Activated CD8-positive, alpha-beta memory T cell treated with anti-CD3 and anti-CD28 coated beads for 36 hours (primary cell): ENCODE results near the gene ZBTB11. TPM values are rescaled to one million over a fixed set of nuclear protein-coding genes. Genes with fewer than 3 reads are reported as not detected.
"Not testable (repeated sequence)": the region's sequence is repeated elsewhere in the genome, so short reads cannot be mapped to it uniquely, and the experiment has no call there.

Source experiments
- CTCF ChIA-PET: fragments of 350-600 bp; sonication (Branson Sonifier 250); formaldehyde crosslinking; loops from one replicate; lab custom pipeline; 2021; ENCODE audit warnings: antibody characterized with exemption; lab: Charles Lee
- POLR2A ChIA-PET: fragments of 350-600 bp; sonication (Branson Sonifier 250); formaldehyde crosslinking; loops from one replicate; lab custom pipeline; 2021; ENCODE audit warnings: antibody characterized with exemption; lab: Charles Lee
- total RNA-seq, 2 experiments: library from RNA; stranded (reverse); gene quantifications; one replicate each; pipeline ENCODE4 v1.2.3, GENCODE V29; 2021

The ZBTB11 gene
- total RNA-seq, 2 experiments from 2014 or later, result 27.1 to 29.8 TPM

GRCh38 chr3:101693540-101693939, 16.6 kb upstream of the ZBTB11 start:
- CTCF ChIA-PET, POLR2A ChIA-PET: not testable (repeated sequence)

GRCh38 chr3:101691685-101692671, 15.0 kb upstream of the ZBTB11 start:
- POLR2A ChIA-PET, result not testable (repeated sequence)
- CTCF ChIA-PET, result interaction anchor here (0.7 kb wide), 1 partner anchor 1858 kb away, joined by 3 read pairs; no protein-coding TSS in a partner anchor

GRCh38 chr3:101690972-101691371, 14.0 kb upstream of the ZBTB11 start:
- ChIA-PET CTCF (interaction anchor here (0.7 kb wide), 1 partner anchor 524 kb away, joined by 4 read pairs; no protein-coding TSS in a partner anchor), POLR2A (no interaction called here)

GRCh38 chr3:101689286-101689685, 12.4 kb upstream of the ZBTB11 start:
- ChIA-PET CTCF (no interaction called here), POLR2A (no interaction called here)

- ChIA-PET POLR2A (interaction anchor here (0.7 to 4.2 kb wide), 5 partner anchors 11 to 368 kb away, joined by 3 to 35 read pairs (median 5); partner anchors contain the start of genes NFKBIZ, TRMT10C and ZBTB11), CTCF (interaction anchor here (0.6 to 4.1 kb wide), 5 partner anchors 11 to 538 kb away, joined by 3 to 22 read pairs (median 3); partner anchors contain the start of gene ZBTB11)
Measured at GRCh38 chr3:101687142-101687931, 10.4 kb upstream of the ZBTB11 start.

GRCh38 chr3:101685870-101686307, 9.0 kb upstream of the ZBTB11 start:
- POLR2A ChIA-PET, result interaction anchor here (0.8 to 4.2 kb wide), 4 partner anchors 9 to 124 kb away, joined by 3 to 35 read pairs (median 4); partner anchors contain the start of genes NXPE3, PCNP, TRMT10C and ZBTB11
- CTCF ChIA-PET, result interaction anchor here (0.7 to 4.1 kb wide), 3 partner anchors 9 to 295 kb away, joined by 3 to 22 read pairs (median 3); partner anchors contain the start of gene ZBTB11

GRCh38 chr3:101685050-101685400, 8.1 kb upstream of the ZBTB11 start:
- CTCF ChIA-PET, result interaction anchor here (0.7 to 4.1 kb wide), 5 partner anchors 8 to 295 kb away, joined by 3 to 22 read pairs (median 3); partner anchors contain the start of genes PCNP and ZBTB11
- POLR2A ChIA-PET, result interaction anchor here (0.6 to 4.2 kb wide), 3 partner anchors 8 to 111 kb away, joined by 3 to 35 read pairs (median 4); partner anchors contain the start of genes PCNP and ZBTB11

- CTCF ChIA-PET, result interaction anchor here (0.7 kb wide), 1 partner anchor 10 kb away, joined by 3 read pairs; no protein-coding TSS in a partner anchor
- POLR2A ChIA-PET, result no interaction called here
Measured at GRCh38 chr3:101680466-101680865, 3.5 kb upstream of the ZBTB11 start.

- POLR2A ChIA-PET, result not testable (repeated sequence)
Measured at GRCh38 chr3:101678837-101679236, 1.9 kb upstream of the ZBTB11 start.

GRCh38 chr3:101677436-101678286, 729 bp upstream of the ZBTB11 start:
- CTCF ChIA-PET, result interaction anchor here (0.8 to 4.7 kb wide), 3 partner anchors 9 to 104 kb away, joined by 3 to 22 read pairs (median 4); partner anchors contain the start of genes PCNP and RPL24
- POLR2A ChIA-PET, result interaction anchor here (0.6 to 3.3 kb wide), 4 partner anchors 8 to 112 kb away, joined by 3 to 35 read pairs (median 22); partner anchors contain the start of genes CEP97, PCNP and RPL24

More at GRCh38 chr3:101678837-101679236, 1.9 kb upstream of the ZBTB11 start:
- CTCF ChIA-PET, result interaction anchor here (4.7 kb wide), 1 partner anchor 7 kb away, joined by 22 read pairs; the partner anchor contains the start of gene RPL24

GRCh38 chr3:101676216-101676764, 642 bp downstream of the ZBTB11 start:
- CTCF ChIA-PET, result interaction anchor here (0.8 to 4.7 kb wide), 3 partner anchors 10 to 103 kb away, joined by 3 to 22 read pairs (median 3); partner anchors contain the start of genes PCNP and RPL24

GRCh38 chr3:101675709-101676215, 1.2 kb downstream of the ZBTB11 start:
- ChIA-PET CTCF (interaction anchor here (0.8 to 4.7 kb wide), 3 partner anchors 11 to 102 kb away, joined by 3 to 22 read pairs (median 3); partner anchors contain the start of genes PCNP and RPL24), POLR2A (interaction anchor here (0.6 to 3.3 kb wide), 8 partner anchors 10 to 965 kb away, joined by 3 to 35 read pairs (median 9); partner anchors contain the start of genes CEP97, NFKBIZ, PCNP and RPL24)

More at GRCh38 chr3:101676216-101676764, 642 bp downstream of the ZBTB11 start:
- POLR2A ChIA-PET, result interaction anchor here (0.6 to 3.3 kb wide), 8 partner anchors 10 to 966 kb away, joined by 3 to 35 read pairs (median 9); partner anchors contain the start of genes CEP97, NFKBIZ, PCNP and RPL24

GRCh38 chr3:101674518-101674917, 2.4 kb downstream of the ZBTB11 start:
- ChIA-PET POLR2A (no interaction called here), CTCF (interaction anchor here (4.7 kb wide), 1 partner anchor 12 kb away, joined by 22 read pairs; the partner anchor contains the start of gene RPL24)

- ChIA-PET POLR2A (no interaction called here), CTCF (interaction anchor here (0.7 kb wide), 1 partner anchor 1658 kb away, joined by 3 read pairs; no protein-coding TSS in a partner anchor)
Measured at GRCh38 chr3:101673953-101674352, 3.0 kb downstream of the ZBTB11 start.

GRCh38 chr3:101671014-101671413, 5.9 kb downstream of the ZBTB11 start:
- ChIA-PET CTCF (interaction anchor here (1.2 kb wide), 1 partner anchor 9 kb away, joined by 3 read pairs; no protein-coding TSS in a partner anchor), POLR2A (no interaction called here)

GRCh38 chr3:101667844-101668243, 9.1 kb downstream of the ZBTB11 start:
- POLR2A ChIA-PET, result no interaction called here
- CTCF ChIA-PET, result no interaction called here
